Stromal cell of bone marrow (primary cell): ENCODE measurements around the gene MSRB3.
"Not testable (repeated sequence)": the region's sequence is repeated elsewhere in the genome, so short reads cannot be mapped to it uniquely, and the experiment has no call there.

Experiments
- DNase-seq: peaks from one replicate; pipeline ENCODE4 v3.0.0-alpha.2; 2012; ENCODE audit warnings: low read depth

MSRB3 gene

GRCh38 chr12:65287426-65287825 lies 8.9 kb downstream of the MSRB3 start:
- no peak for DNase-seq

GRCh38 chr12:65292241-65292640 lies 13.8 kb downstream of the MSRB3 start:
- no peak for DNase-seq

GRCh38 chr12:65293735-65294134 lies 15.3 kb downstream of the MSRB3 start:
- DNase-seq: no peak

GRCh38 chr12:65294641-65295262 lies 16.3 kb downstream of the MSRB3 start:
- DNase-seq: no peak

- DNase-seq: no peak
Measured at GRCh38 chr12:65296508-65297265, 18.2 kb downstream of the MSRB3 start.

- DNase-seq: no peak
Measured at GRCh38 chr12:65300097-65300496, 21.6 kb downstream of the MSRB3 start.

GRCh38 chr12:65300679-65301349 lies 22.3 kb downstream of the MSRB3 start:
- no peak for DNase-seq

- no peak for DNase-seq
Measured at GRCh38 chr12:65302891-65303290, 24.4 kb downstream of the MSRB3 start.

- no peak for DNase-seq
Measured at GRCh38 chr12:65305346-65305950, 27.0 kb downstream of the MSRB3 start.

- DNase-seq: no peak
Measured at GRCh38 chr12:65306366-65307168, 28.1 kb downstream of the MSRB3 start.

GRCh38 chr12:65307169-65307501 lies 28.7 kb downstream of the MSRB3 start:
- DNase-seq: no peak

- no peak for DNase-seq
Measured at GRCh38 chr12:65308006-65308405, 29.5 kb downstream of the MSRB3 start.

GRCh38 chr12:65308601-65309071 lies 30.2 kb downstream of the MSRB3 start:
- no peak for DNase-seq

GRCh38 chr12:65311260-65311659 lies 32.8 kb downstream of the MSRB3 start:
- no peak for DNase-seq

- DNase-seq: no peak
Measured at GRCh38 chr12:65313719-65314317, 35.3 kb downstream of the MSRB3 start.

- DNase-seq: not testable (repeated sequence)
Measured at GRCh38 chr12:65315238-65315637, 36.8 kb downstream of the MSRB3 start.

- DNase-seq: no peak
Measured at GRCh38 chr12:65318186-65318685, 39.8 kb downstream of the MSRB3 start.

GRCh38 chr12:65319688-65320200 lies 41.3 kb downstream of the MSRB3 start:
- no peak for DNase-seq

- DNase-seq: no peak
Measured at GRCh38 chr12:65323070-65323469, 44.6 kb downstream of the MSRB3 start.

GRCh38 chr12:65324056-65324455 lies 45.6 kb downstream of the MSRB3 start:
- DNase-seq: no peak

GRCh38 chr12:65324551-65324950 lies 46.1 kb downstream of the MSRB3 start:
- DNase-seq: no peak
